Activated CD4-positive, CD25-positive, alpha-beta regulatory T cell treated with anti-CD3 and anti-CD28 coated beads, Interleukin-2, amount 50 U/mL, for 72 hours (primary cell): ENCODE results near the gene SLC9C2.
"Not testable (repeated sequence)": the region's sequence is repeated elsewhere in the genome, so short reads cannot be mapped to it uniquely, and the experiment has no call there.

Experiments used
- DNase-seq: peaks from one replicate; pipeline ENCODE4 v3.0.0; 2021

Gene SLC9C2

DNA sequence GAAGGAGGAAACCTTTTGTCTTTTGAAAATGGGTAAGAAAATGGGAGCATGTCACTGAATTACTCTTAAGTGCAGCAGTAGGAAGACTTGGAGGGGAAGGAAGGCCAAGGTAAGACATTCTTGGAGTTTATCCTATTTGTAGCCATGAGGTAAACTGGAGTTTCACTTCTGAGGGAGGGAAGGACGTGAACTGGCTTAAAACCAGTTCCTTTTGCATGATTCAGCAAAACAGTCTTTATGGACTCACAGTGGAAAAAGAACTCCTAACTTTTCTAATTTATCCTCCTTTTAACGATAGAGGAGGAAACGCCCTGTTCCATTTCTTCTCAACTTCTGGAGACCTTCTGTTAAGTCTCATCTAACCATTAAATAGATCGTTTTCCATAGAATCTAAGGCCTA lies 123.2 kb downstream of the SLC9C2 start:
- DNase-seq, result no peak

DNA sequence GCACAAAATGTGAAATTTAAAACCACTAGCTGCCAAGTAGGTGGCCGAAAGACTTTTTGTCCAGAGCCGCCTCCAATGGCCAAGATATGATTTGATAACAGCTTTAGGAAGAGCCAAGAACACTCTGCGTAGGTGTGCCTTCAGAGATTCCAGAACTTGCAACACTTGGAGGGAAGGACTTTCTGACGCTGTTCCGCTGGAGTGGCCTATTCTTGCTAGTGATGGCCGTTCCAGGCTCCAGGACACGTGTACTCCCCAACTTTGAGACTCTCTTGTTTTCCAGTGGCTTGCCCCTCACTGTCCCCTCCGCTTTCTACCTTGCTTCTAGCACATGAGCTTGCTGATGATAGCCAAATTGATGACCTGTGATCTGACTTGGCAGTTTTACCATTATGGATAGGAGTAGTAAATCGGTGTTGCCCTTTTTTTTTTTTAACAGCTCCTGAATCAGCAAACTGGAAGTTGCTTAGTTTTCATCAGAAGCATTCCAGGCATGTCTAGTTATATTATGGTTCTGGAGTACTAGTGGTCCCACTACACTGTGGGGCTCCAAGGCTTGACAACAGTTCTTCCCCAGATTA lies 124.7 kb downstream of the SLC9C2 start:
- DNase-seq, result no peak

DNA sequence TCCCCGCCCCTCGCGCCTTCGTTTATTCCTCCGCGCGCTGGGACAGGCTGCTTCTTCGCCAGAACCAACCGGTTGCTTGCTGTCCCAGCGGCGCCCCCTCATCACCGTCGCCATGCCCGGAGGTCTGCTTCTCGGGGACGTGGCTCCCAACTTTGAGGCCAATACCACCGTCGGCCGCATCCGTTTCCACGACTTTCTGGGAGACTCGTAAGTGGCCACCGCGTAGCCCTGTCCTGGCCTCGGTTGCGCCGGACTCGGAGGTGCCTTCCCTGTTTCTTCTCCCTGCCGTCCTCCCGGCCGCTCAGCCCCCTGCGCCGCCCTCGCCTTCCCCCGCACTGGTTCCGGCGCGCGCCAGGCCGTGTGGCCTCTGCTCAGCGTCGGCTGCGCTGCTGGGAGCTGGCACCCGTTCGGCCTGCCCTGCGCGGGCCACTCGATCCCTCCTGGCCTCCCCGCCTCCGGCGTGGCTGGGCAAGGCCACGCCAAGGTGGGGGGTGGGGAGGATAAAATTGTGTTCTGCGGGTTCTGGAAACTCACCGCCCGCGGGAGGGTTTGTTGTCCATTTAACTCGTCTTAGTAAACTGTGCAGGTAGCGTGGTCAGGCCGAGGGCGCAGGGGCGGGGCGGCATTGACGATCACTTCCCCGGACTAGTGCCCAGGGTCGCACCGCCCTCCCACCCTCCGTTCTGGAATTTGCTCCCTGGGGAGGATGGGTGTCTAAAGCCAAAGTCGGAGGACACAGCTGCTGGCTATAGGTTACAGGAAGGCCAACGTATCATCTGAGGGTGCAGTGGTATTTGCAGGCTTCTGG lies 125.4 kb downstream of the SLC9C2 start, which contains the start of gene PRDX6:
PRDX6 (plus strand) TSS at position 50 of the 808 bp plus-strand sequence; CDS start at position 113, 63 bp downstream.
- no peak for DNase-seq

DNA sequence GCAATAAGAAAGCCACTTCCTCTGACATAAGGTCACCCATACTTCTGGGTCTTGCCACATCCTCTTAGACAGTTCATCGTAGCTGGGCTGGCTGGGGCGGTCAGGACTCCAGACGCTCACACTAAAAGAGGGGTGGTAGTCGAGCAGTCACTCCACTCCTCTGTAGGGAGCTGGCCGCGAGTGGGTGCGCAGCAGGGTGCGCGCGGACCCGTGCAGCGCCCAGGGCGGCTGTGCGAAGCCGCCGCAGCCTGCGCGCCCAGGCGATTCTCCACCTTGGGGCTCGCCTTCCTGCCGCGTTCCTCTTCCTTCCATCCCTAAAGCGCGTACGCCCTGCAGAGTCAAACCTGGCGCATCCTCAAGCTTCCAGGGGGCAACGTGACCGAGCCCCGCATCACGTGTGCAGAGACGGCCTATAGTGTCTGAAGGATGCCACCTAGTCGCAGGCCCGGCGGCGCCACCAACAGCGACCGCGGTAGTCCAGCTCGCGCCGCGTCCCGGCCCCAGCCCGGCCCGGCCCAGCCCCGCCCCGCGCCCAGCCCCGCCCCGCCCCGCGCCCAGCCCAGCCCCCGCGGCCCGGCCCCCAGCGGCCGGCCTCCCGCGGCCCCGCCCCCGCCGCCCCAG lies 126.1 kb downstream of the SLC9C2 start:
- peak; percentile 80 for DNase-seq

DNA sequence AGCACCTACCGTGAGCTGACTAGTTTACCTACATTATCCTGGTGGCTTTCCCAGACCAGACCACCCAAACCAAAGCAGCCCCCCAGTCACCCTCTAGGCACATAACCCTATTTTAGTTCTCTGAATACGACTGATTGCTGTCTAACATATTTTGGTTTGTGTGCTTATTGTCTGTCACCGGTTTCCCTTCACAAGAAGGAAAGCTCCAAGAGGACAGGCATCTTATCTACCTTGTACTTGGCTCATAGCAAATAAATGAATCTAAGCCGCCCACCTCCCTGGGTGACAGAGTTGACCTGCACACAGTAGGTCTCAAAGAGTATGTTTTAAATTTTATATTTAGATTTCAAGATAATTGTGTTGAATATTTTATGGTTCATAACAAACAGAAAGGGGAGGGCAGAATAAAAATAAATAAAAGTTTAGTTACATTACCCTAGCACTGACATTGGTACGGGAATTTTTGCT lies 126.6 kb downstream of the SLC9C2 start:
- no peak for DNase-seq

DNA sequence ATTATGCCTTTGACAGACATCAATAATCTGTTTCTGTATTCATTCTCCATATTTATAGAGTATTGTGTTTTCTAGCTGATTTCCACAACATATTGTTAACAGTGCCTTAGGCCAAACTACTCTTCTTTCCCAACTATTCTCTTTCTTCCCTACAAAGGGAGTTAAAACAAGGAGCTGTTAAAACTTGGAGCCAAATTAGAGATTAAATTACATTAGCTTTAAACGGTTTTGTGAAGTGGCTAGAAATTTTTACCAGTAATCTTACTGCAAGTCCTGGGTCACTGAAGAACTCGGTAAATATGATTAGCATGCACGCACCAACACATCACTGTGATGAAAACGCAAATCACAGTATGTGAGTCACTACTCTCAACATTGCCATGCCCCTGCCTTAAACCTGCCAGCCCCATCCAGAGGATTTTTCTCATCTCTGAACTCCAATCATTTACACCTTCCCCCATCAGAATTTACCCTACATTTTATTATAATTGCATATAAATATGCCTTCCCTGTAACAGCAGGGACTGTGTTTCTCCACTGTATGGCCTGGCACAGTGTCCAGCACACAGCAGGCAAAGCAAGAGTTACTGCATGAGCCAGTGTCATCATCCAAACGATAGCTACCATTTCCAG lies 127.2 kb downstream of the SLC9C2 start:
- DNase-seq, result no peak

DNA sequence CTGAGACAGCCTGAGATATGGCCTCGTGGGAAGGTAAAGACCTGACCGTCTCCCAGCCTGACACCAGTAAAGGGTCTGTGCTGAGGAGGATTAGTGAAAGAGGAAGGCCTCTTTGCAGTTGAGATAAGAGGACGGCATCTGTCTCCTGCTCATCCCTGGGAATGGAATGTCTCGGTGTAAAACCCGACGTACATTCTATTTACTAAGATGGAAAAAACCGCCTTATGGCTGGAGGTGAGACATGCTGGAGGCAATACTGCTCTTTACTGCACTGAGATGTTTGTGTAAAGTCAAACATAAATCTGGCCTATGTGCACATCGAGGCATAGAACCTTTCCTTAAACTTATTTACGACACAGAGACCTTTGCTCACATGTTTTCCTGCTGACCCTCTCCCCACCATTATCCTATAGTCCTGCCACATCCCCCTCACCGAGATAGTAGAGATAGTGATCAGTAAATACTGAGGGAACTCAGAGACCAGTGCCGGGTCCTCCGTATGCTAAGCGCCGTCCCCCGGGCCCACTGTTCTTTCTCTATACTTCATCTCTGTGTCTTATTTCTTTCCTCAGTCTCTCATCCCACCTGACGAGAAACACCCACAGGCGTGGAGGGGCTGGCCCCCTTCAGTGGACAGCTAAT lies 128.0 kb downstream of the SLC9C2 start:
- DNase-seq, result not testable (repeated sequence)

DNA sequence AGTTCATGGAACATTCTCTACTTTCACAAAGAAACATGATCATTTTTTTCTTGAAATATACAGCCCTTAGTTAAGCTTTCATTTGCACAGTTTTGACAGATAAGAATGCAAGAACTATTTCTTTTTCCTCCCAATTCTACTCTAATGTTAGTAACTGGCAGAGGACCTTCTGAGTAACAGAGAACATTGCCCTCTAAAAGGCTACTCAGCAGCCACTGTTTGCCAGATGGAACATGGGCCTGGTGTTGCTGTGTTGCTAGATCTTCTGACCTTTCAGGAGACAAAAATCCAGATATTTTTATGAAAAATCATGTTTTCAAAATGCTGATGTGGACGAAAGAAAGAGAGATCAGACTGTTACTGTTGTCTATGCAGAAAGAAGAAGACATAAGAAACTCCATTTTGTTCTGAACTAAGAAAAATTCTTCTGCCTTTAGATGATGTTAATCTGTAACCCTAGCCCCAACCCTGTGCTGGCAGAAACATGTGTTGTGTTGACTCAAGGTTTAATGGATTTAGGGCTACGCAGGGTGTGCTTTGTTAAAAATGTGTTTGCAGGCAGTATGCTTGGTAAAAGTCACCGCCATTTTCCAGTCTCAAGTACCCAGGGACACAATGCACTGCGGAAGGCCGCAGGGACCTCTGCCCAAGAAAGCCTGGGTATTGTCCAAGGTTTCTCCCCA lies 128.6 kb downstream of the SLC9C2 start:
- no peak for DNase-seq

DNA sequence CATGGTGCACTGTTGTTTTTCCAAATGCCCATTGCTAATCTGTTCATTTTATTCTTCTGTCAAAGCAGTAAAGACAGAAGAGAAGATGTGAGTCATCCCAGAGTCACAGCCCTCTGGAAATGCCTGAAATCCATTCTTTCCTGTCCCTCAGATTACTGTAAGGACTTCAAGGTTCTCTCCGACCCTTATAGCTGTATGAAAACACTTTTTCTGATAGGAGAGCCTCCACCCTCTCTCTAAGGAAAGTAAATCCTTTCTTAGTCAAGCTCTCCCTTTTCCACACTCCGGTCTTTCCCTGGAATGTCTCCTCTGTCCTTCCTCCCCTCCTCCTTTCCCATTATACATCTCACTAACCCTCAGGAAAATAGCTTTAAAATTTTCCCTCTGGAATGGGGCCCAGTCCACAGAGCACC lies 129.3 kb downstream of the SLC9C2 start:
- DNase-seq, result no peak

DNA sequence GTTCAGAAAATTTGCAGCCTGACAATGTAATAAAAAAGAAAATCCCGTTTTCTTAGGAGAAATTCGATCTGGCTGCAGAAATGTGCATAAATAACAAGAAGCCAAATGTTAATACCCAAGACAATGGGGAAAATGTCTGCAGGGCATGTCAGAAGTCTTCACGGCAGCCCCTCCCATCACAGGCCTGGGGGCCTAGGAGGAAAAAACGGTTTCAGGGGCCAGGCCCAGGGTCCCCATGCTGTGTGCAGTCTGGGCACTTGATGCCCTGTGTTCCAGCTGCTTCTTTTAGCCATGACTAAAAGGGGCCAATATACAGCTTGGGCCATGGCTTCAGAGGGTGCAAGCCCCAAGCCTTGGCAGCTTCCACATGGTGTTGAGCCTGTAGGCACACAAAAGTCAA lies 132.3 kb downstream of the SLC9C2 start:
- DNase-seq, result no peak

DNA sequence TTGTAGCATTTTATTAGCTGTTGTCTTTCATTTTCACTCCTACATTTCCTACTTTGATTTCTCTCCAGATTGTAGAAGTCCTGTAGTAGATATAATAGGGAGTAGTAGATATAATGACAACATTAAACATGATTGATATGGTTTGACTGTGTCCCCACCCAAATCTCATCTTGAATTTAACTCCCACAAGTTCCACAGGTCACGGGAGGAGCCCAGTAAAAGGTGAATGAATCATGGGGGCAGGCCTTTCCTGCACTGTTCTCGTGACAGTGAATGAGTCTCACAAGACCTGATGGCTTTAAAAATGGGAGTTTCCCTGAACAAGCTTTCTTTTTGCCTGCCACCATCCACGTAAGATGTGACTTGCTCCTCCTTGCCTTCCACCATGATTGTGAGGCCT lies 133.2 kb downstream of the SLC9C2 start:
- no peak for DNase-seq

DNA sequence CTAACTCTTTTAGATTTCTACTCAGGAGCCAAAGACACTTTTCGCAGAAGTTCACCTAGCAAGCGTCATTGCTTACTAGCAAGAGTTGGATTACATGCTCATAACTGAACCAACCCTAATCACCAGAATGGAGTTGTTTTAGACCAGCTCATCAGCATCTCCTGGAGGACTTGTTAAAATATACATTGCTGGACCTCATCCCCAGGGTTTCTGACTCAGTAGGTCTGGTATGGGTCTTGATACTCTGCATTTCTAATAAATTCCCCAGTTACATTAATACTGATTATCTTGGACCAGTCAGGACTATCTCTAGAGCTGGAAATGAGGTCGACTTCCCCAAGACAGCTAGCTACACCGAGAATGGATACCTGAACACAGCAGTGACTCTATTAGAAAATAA lies 135.4 kb downstream of the SLC9C2 start:
- no peak for DNase-seq

DNA sequence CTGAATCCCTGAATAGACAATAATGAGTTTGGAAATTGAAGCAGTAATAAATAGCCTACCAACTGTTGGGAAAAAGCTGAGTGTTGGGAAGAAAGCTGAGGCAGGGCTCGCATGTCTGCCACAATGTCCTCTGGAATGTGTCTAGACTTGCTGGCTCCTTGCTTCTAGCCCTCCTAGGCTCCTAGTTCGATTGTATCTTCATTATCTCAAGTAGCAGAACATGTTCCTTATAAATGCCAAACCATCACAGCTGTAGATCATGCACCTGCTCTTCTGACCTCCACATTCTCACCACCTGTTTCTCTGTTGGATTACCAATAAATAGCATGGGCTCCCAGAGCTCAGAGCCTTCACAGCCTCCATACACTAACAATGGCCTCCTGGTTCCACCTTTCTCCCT lies 138.7 kb downstream of the SLC9C2 start:
- DNase-seq, result not testable (repeated sequence)

DNA sequence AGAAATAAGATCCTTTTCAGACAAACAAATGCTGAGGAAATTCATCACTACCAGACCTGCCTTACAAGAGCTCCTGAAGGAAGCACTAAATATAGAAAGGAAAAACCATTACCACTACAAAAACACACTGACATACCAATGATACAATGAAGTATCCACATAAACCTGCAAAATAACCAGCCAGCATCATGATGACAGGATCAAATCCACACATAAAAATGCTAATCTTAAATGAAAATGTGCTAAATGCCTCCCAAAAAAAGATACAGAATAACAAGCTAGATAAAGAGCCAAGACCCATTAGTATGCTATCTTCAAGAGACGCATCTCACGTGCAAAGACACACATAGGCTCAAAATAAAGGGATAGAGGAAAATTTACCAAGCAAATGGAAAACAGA lies 140.2 kb downstream of the SLC9C2 start:
- not testable (repeated sequence) for DNase-seq

DNA sequence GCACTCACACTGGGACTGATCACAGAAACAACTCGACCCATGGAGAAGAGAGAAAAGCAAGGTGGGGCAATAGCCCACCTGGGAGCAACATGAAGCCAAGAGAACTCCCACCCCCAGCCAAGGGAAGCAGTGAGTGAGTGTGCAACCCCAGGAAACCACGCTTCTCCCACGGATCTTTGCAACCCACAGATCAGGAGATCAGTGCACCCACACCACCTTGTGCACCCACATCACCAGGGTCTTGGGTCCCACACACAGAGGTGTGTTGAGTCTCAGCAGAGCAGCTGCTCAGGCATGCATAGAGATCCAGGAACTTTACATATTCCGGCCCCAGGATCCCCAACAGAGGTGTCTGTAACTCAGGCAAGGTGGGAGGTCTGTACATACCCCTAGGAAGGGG lies 143.0 kb downstream of the SLC9C2 start:
- no peak for DNase-seq

DNA sequence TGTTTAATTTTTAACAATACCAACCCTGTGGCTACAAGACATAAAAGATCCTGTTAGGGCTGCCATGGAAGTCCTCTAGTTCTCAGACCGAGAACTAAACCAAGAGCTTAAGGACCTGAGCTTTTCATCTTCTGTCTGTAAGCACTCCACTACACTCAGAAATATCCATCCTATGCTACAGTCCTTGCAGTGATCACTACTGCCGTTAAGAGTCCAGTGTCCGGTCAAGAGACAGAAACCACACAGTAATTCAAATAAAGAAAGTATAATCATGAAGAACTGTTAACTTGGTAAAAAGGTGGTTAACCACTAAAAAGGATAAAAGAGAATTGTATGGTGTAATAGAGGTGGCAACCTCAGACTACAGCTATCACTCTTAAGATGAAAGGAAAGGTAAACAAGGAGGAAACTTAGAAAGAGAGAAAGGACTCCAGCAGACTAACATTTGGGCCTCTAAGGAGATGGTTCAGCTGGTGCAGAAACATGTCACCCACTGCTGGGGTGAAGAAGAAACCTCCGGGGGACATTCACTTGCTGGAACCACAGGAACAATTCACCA lies 147.8 kb downstream of the SLC9C2 start:
- no peak for DNase-seq

DNA sequence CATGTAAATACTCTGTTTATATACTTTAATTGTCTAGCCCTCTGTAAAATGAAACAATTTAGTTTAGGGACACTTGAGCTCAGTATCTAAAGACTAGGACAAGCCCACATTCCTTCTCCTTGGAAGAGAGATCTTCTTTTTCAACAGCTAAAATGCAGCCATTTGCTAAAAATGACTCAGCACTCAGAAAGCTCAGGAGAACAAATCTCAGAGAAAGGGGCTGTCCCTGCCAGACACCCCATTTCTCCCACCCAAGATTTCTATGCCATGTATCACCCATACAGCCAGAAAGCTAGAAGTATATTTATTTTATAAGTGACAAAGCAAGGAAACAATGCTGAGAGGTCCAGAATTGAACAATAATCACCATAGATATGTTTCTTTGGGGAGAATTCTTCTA lies 148.9 kb downstream of the SLC9C2 start:
- DNase-seq, result no peak

DNA sequence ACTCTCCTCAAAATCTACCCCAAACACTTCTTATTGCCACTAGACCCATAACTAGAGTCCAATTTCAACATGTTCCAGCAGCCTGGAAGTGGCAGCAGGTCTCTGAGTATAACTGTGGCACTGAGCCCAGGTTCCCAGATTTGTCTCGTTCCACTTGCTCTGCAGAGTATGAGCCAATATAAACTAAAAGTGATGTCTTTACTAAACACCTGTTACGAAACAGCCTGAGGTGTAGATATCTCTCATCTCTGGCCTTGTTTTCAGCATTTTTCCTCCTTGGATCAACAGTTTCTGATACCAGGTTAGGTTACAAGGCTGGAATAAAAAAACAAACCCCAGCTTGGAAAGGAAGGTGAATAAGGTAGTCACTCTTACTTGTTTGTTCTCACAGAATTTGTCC lies 150.9 kb downstream of the SLC9C2 start:
- DNase-seq, result no peak
